Keratinocyte (primary cell): Measurements from ENCODE around the gene S100A6. TPM values are rescaled to one million over a fixed set of nuclear protein-coding genes. Genes with fewer than 3 reads are reported as not detected.
A peak's percentile ranks its signal among the peaks of the same experiment; 100 is the strongest.

Experiments
- DNase-seq: peaks from one replicate; pipeline ENCODE4 v3.0.0-alpha.2; 2011; ENCODE audit warnings: low read depth, missing footprints, low spot score
- FAIRE-seq: peaks from 2 replicates; lab custom pipeline; 2011; peaks lifted over from hg19 to GRCh38; lab: Jason Lieb, UNC
- H2AFZ ChIP-seq: 2 replicates; pipeline ENCODE4 v1.6.0; 2012; ENCODE audit warnings: low read length, control low read depth, inconsistent platforms; ENCODE audit not compliant: control insufficient read depth
- H3K27ac ChIP-seq: 2 replicates; pipeline ENCODE4 v1.5.1; 2011; ENCODE audit warnings: low read length; ENCODE audit not compliant: control insufficient read depth, insufficient read depth
- H3K27me3 ChIP-seq: 3 replicates; pipeline ENCODE4 v1.6.0; 2011; ENCODE audit warnings: low read length; ENCODE audit not compliant: control insufficient read depth, insufficient read depth; ENCODE audit errors: extremely low read depth
- H3K36me3 ChIP-seq, 2 experiments: 2 replicates in 1 of 2; 3 replicates in 1 of 2; pipeline ENCODE4 v1.5.1; 2011; ENCODE audit warnings: low read length in 2 of 2, mild to moderate bottlenecking in 1 of 2; ENCODE audit not compliant: control insufficient read depth in 2 of 2, insufficient read depth in 2 of 2; ENCODE audit errors: extremely low read depth in 1 of 2
- H3K4me1 ChIP-seq: 3 replicates; pipeline ENCODE4 v1.5.1; 2011; ENCODE audit warnings: low read length; ENCODE audit not compliant: control insufficient read depth, insufficient read depth; ENCODE audit errors: extremely low read depth
- H3K4me2 ChIP-seq: 3 replicates; pipeline ENCODE4 v1.6.0; 2011; ENCODE audit warnings: low read depth, low read length; ENCODE audit not compliant: control insufficient read depth, insufficient read depth; ENCODE audit errors: extremely low read depth
- H3K4me3 ChIP-seq, 3 experiments: fragments of 200-600 bp in 1 of 3; sonication (generic) in 1 of 3; 2 replicates in 2 of 3; 3 replicates in 1 of 3; pipeline ENCODE4 v1.5.1; 2011 to 2016; ENCODE audit warnings: low read length in 3 of 3, mild to moderate bottlenecking in 3 of 3, control low read depth in 2 of 3, inconsistent platforms in 1 of 3, low read depth in 1 of 3, mixed read lengths in 1 of 3, mixed run types in 1 of 3, moderate library complexity in 1 of 3; ENCODE audit not compliant: control insufficient read depth in 2 of 3, insufficient read depth in 2 of 3; ENCODE audit errors: extremely low read depth in 1 of 3
- H3K79me2 ChIP-seq: 2 replicates; pipeline ENCODE4 v1.6.0; 2012; ENCODE audit warnings: low read length; ENCODE audit not compliant: control insufficient read depth, insufficient read depth
- H3K9ac ChIP-seq: 3 replicates; pipeline ENCODE4 v1.6.0; 2011; ENCODE audit warnings: low read length; ENCODE audit not compliant: control insufficient read depth, insufficient read depth; ENCODE audit errors: extremely low read depth
- H3K9me1 ChIP-seq: 3 replicates; pipeline ENCODE4 v1.6.0; 2011; ENCODE audit warnings: low read length; ENCODE audit not compliant: control insufficient read depth, insufficient read depth; ENCODE audit errors: extremely low read depth
- H3K9me3 ChIP-seq: 2 replicates; pipeline ENCODE4 v1.5.1; 2012; ENCODE audit warnings: low read depth, low read length; ENCODE audit not compliant: control insufficient read depth
- H4K20me1 ChIP-seq: 3 replicates; pipeline ENCODE4 v1.6.0; 2011; ENCODE audit warnings: low read length; ENCODE audit not compliant: control insufficient read depth, insufficient read depth; ENCODE audit errors: extremely low read depth
- CTCF ChIP-seq, 3 experiments: IDR thresholded peaks in 1 of 3; conservative IDR thresholded peaks in 1 of 3; optimal IDR thresholded peaks in 1 of 3; 2 replicates in 2 of 3; 3 replicates in 1 of 3; pipeline versions ENCODE3 to v1.5.1; 2011; ENCODE audit warnings: low read length in 3 of 3, mild to moderate bottlenecking in 3 of 3, moderate library complexity in 2 of 3, control low read depth in 1 of 3, inconsistent platforms in 1 of 3; ENCODE audit not compliant: insufficient read depth in 2 of 3; ENCODE audit errors: extremely low read depth in 1 of 3
- EZH2 ChIP-seq: IDR thresholded peaks from one replicate; pipeline ENCODE4 v1.6.1; 2012; ENCODE audit warnings: inconsistent platforms, mild to moderate bottlenecking, low read length, moderate library complexity
- dilution Hi-C: fragments of 300-500 bp; cut with MboI; formaldehyde crosslinking; loops from one replicate; pipeline ENCODE4 v1.7.0; 2020; ENCODE audit warnings: low sequenced_read_pairs; ENCODE audit not compliant: extremely low pct_ligation_motif_present
- polyA plus RNA-seq, 5 experiments: library from polyadenylated mRNA; depleted of rRNA in 3 of 5; stranded (reverse) in 3 of 5; stranded (forward) in 1 of 5; unstranded in 1 of 5; fragments of >200 nt; gene quantifications; 1 replicate in 1 of 5; 2 replicates in 3 of 5; 3 replicates in 1 of 5; pipeline versions ENCODE4 v1.2.1 to v1.2.3, GENCODE V29; 2011 to 2012; ENCODE audit warnings: missing spikeins in 2 of 5, low read depth in 1 of 5, low replicate concordance in 1 of 5

The S100A6 gene
- polyA plus RNA-seq, 1 donor (not counting 4 experiments of a cell fraction or from before 2014, with no cell fraction given) = 2,598 TPM

GRCh38 chr1:153550398-153550758 lies 14.6 kb upstream of the S100A6 start:
- Histone ChIP-seq H3K4me3 (no peak overlapping the region), H3K27ac (peak overlapping the region; percentile 63), H3K27me3 (no peaks in the 10 kb centered on the region), H4K20me1 (no peaks in the 10 kb centered on the region), H3K4me2 (no peak overlapping the region), H3K79me2 (no peaks in the 10 kb centered on the region), H3K4me1 (peaks cover 55% of the 10 kb centered on the region), H3K9ac (peak overlapping the region; percentile 16), H2AFZ (no peak overlapping the region), H3K9me1 (no peaks in the 10 kb centered on the region), H3K36me3 (peaks cover 14 to 30% of the 10 kb centered on the region in 2 experiments), H3K9me3 (no peaks in the 10 kb centered on the region)
- DNase-seq (no peak), FAIRE-seq (peak; percentile 57)
- dilution Hi-C loops = no loop called here
- TF ChIP-seq CTCF (optimal IDR thresholded peaks at IDR 0.05 in 1 of 3, IDR thresholded peaks at IDR 0.05 in 1 of 3, conservative IDR thresholded peaks at IDR 0.05 in 1 of 3; ENCODE audit: extremely low read depth in 1 of 3, insufficient read depth in 2 of 3, low read length in 3 of 3) (no peak), EZH2 (no peak)

GRCh38 chr1:153549741-153550397 lies 14.1 kb upstream of the S100A6 start:
- no peaks in the 10 kb centered on the region for H4K20me1 ChIP-seq
- dilution Hi-C loops = no loop called here
- H3K9me3 ChIP-seq = no peaks in the 10 kb centered on the region
- no peaks in the 10 kb centered on the region for H3K9me1 ChIP-seq
- no peak overlapping the region for H3K4me3 ChIP-seq
- H3K4me1 ChIP-seq = peaks cover 60% of the 10 kb centered on the region
- peak overlapping the region; percentile 63 for H3K27ac ChIP-seq
- H3K27me3 ChIP-seq = no peaks in the 10 kb centered on the region
- TF ChIP-seq CTCF (optimal IDR thresholded peaks at IDR 0.05 in 1 of 3, IDR thresholded peaks at IDR 0.05 in 1 of 3, conservative IDR thresholded peaks at IDR 0.05 in 1 of 3; ENCODE audit: extremely low read depth in 1 of 3, insufficient read depth in 2 of 3, low read length in 3 of 3) (no peak), EZH2 (no peak)
- no peak overlapping the region for H2AFZ ChIP-seq
- peaks cover 13 to 28% of the 10 kb centered on the region in 2 experiments for H3K36me3 ChIP-seq
- DNase-seq (no peak), FAIRE-seq (no peak)
- H3K9ac ChIP-seq = peak overlapping the region; percentile 35
- H3K4me2 ChIP-seq = peak overlapping the region; percentile 35
- H3K79me2 ChIP-seq = no peaks in the 10 kb centered on the region
